ENCODE measurements around the gene MMP11. TPM values are rescaled to one million over a fixed set of nuclear protein-coding genes. Genes with fewer than 3 reads are reported as not detected.

MMP11 gene
- total RNA-seq, 3 donors from 2014 or later = 2.0 to 6.3 (median 4.0) TPM

DNA sequence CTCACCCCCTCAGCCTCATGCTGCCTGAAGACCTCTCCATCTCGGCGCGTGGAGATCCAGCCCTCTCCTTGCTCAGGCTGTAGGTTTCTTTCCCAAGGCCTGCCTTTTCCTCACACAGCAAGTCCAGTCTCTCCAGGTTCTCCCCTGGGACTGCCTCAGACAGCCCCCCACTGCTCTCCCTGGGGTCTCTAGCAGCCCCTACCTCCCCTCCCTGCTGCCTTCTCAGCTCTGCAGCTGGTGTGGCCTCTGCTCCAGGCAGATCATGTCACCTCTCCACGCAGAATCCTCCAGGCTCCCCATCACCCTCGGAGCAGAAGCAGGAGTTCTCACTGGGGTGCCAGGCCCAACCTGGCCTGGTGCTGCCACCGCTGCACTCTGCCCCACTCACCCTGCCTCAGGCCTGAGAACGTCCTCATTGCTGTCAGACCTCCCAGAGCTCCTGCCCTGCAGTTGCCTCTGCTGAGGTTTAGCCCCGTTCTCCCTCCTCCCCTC lies 29.3 kb downstream of the MMP11 start:
- intact Hi-C loops (cut with DNase I, micrococcal nuclease) = no loop called here
- Histone ChIP-seq H3K4me3 (no peak overlapping the region), H3K36me3 (ENCODE audit: low read depth) (peaks cover 6% of the 10 kb centered on the region), H3K4me1 (ENCODE audit: low read depth) (no peaks in the 10 kb centered on the region), H3K9me3 (no peaks in the 10 kb centered on the region)
- DNase-seq (peak in 1 of 3 donors; percentile 33), ATAC-seq (no peak)
- TF ChIP-seq CTCF (IDR thresholded peaks at IDR 0.05) = no peak

GRCh38 chr22:23803001-23803819 lies 30.6 kb downstream of the MMP11 start:
- H3K36me3 ChIP-seq (ENCODE audit: low read depth) = peaks cover 6% of the 10 kb centered on the region
- intact Hi-C loops (cut with DNase I, micrococcal nuclease) = no loop called here
- no peaks in the 10 kb centered on the region for H3K4me1 ChIP-seq (ENCODE audit: low read depth)
- H3K9me3 ChIP-seq = no peaks in the 10 kb centered on the region
- H3K4me3 ChIP-seq = no peak overlapping the region
- peak; percentile 30 for ATAC-seq
- no peak for TF ChIP-seq CTCF (IDR thresholded peaks at IDR 0.05)
- DNase-seq = peak in 1 of 3 donors; percentile 50

DNA sequence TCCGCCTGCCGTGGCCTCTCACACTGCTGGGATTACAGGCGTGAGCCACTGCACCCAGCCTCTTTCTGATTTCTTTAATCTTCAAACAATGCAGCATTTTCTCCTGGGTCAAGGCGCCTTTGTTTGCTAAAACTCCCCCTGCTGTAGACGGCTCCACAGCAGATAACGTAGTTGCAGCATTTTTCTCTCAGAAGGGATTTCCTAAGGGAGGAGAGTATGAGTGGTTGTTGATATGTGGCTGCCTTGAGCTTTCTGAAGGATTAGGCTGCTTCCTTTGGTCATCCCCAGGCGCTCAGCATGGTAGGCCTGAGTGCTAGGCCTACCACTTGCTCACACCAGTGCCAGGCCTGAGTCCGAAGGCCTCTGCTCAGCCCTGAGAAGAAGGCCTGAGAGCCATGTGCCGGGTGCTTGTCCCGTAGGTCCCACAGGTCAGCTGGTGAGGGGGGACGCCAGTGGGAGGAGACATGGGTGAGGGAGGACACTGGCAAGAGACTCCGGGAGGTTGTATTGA lies 32.2 kb downstream of the MMP11 start:
- TF ChIP-seq CTCF (IDR thresholded peaks at IDR 0.05) = no peak
- H3K4me3 ChIP-seq = no peak overlapping the region
- no peaks in the 10 kb centered on the region for H3K4me1 ChIP-seq (ENCODE audit: low read depth)
- no peaks in the 10 kb centered on the region for H3K9me3 ChIP-seq
- intact Hi-C loops (cut with DNase I, micrococcal nuclease) = no loop called here
- ATAC-seq (no peak), DNase-seq (peak in 1 of 3 donors; percentile 25)
- H3K36me3 ChIP-seq (ENCODE audit: low read depth) = peaks cover 3% of the 10 kb centered on the region

GRCh38 chr22:23806837-23807236 lies 34.2 kb downstream of the MMP11 start:
- Histone ChIP-seq H3K4me3 (no peak overlapping the region), H3K36me3 (ENCODE audit: low read depth) (peaks cover 3% of the 10 kb centered on the region), H3K4me1 (ENCODE audit: low read depth) (no peaks in the 10 kb centered on the region), H3K9me3 (no peaks in the 10 kb centered on the region)
- DNase-seq = no peak
- intact Hi-C loops (cut with DNase I, micrococcal nuclease) = no loop called here
- no peak for TF ChIP-seq CTCF (IDR thresholded peaks at IDR 0.05)
- ATAC-seq = no peak

- intact Hi-C loops (cut with DNase I, micrococcal nuclease) = no loop called here
- no peaks in the 10 kb centered on the region for H3K9me3 ChIP-seq
- H3K4me1 ChIP-seq (ENCODE audit: low read depth) = no peaks in the 10 kb centered on the region
- DNase-seq (no peak), ATAC-seq (no peak)
- TF ChIP-seq CTCF (IDR thresholded peaks at IDR 0.05) = no peak
- H3K36me3 ChIP-seq (ENCODE audit: low read depth) = peaks cover 5% of the 10 kb centered on the region
- no peak overlapping the region for H3K4me3 ChIP-seq
Observed at GRCh38 chr22:23812378-23812777, 39.7 kb downstream of the MMP11 start.
